ENCODE data around the gene NENF.

DNA sequence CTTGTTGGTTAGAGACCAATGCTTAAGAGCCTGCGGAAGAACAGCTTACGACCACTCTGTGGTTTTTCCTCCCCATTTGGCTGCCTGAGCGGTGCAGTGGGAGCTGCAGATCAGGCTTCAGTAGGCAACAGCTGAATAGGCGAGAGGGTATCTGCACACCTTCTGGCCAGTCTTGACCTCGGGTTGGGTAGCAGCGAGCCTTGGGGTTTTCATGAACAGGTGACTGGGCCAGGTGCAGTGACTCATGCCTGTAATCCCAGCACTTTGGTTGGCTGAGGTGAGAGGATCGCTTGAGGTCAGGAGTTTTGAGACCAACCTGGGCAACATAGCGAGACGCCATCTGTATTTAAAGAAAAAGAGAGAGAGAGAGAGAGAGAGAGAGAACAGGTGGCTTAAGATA, 41.0 kb downstream of the NENF start:
- TF ChIP-seq EP300 (IDR thresholded peaks at IDR 0.05) (no peak), POLR2AphosphoS5 (IDR thresholded peaks at IDR 0.05) (no peak), POLR2A (IDR thresholded peaks at IDR 0.05; ENCODE audit: low read depth) (no peak)
- TF ChIP-seq, protein P1, sequence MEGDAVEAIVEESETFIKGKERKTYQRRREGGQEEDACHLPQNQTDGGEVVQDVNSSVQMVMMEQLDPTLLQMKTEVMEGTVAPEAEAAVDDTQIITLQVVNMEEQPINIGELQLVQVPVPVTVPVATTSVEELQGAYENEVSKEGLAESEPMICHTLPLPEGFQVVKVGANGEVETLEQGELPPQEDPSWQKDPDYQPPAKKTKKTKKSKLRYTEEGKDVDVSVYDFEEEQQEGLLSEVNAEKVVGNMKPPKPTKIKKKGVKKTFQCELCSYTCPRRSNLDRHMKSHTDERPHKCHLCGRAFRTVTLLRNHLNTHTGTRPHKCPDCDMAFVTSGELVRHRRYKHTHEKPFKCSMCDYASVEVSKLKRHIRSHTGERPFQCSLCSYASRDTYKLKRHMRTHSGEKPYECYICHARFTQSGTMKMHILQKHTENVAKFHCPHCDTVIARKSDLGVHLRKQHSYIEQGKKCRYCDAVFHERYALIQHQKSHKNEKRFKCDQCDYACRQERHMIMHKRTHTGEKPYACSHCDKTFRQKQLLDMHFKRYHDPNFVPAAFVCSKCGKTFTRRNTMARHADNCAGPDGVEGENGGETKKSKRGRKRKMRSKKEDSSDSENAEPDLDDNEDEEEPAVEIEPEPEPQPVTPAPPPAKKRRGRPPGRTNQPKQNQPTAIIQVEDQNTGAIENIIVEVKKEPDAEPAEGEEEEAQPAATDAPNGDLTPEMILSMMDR (IDR thresholded peaks at IDR 0.05), result no peak
